Gastroesophageal sphincter (tissue), 2 donors: Measurements from ENCODE around the gene UGT1A3.

ENCODE experiments used
- POLR2A ChIP-seq, 2 donors: fragments of 450-650 bp; IDR thresholded peaks; one replicate each; pipeline ENCODE4 v1.6.1; 2017; ENCODE audit warnings: antibody characterized with exemption in 2 of 2, mild to moderate bottlenecking in 2 of 2, moderate library complexity in 1 of 2
- POLR2AphosphoS5 ChIP-seq: sonication (generic); formaldehyde crosslinking; IDR thresholded peaks from one replicate; pipeline ENCODE4 v1.6.1; 2017; ENCODE audit warnings: antibody characterized with exemption

- no peak for TF ChIP-seq POLR2A (IDR thresholded peaks at IDR 0.05)
- no peak for TF ChIP-seq POLR2AphosphoS5
Measured at GRCh38 chr2:233698740-233699139, 30.1 kb upstream of the UGT1A3 start.
